ENCODE measurements around the gene CHRNA9.

The CHRNA9 gene

DNA sequence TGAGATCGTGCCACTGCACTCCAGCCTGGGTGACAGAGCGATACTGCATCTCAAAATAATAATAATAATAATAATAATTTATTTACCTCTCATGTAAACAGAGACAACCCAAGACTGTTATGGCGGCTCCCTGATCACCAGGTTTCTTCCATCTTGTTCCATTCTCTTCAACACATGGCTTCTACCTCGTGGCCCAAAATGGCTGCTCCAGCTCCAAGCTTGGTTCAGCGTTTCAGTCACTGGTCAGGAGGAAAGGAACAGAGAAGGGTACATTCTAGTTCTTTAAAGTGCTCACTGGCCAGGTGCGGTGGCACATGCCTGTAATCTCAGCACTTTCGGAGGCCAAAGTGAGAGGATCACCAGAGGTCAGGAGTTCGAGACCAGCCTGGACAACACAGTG lies 24.9 kb upstream of the CHRNA9 start:
- DNase-seq, result no peak

DNA sequence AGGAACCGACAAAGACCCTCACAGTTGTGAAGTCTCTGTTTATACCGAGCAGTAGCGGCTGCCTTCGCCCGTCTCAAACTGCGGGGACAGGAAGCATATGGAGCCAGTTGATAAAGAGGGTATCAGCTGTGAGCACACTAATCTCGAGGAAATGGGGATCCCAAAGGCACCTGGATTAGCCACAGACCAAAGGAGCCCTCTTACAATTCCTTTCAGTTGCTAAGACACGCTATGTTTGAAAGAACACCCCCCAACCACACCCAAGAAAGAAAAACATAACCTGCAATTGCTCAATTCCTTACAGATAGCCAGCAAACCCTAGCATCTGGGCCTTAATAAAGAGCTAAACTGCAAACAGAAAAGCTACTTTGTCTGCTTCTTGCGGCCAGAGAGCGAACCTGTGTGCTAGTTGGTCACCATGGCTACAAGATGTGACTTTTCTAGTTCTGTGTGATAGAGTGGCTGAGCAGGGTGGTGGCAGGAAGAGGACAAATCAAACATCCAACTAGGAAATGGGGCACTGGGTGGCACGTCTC lies 23.3 kb upstream of the CHRNA9 start:
- DNase-seq, result no peak

DNA sequence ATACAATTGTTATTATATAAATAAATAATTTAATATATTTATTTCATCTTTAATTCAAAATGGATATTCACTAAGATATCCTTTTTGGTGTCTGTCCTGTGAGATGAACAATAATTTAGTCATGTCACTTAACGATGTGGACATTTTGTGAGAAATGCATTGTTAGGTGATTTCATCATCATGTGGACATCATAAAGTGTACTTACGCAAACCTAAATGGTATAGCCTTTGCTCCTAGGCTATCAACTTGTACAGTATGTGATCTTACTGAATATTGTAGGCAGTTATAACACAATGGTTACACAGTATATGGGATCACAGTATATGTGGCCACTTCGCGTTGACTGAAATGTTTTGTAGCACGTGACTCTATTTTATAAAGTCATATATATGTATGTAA lies 20.2 kb upstream of the CHRNA9 start:
- no peak for DNase-seq

DNA sequence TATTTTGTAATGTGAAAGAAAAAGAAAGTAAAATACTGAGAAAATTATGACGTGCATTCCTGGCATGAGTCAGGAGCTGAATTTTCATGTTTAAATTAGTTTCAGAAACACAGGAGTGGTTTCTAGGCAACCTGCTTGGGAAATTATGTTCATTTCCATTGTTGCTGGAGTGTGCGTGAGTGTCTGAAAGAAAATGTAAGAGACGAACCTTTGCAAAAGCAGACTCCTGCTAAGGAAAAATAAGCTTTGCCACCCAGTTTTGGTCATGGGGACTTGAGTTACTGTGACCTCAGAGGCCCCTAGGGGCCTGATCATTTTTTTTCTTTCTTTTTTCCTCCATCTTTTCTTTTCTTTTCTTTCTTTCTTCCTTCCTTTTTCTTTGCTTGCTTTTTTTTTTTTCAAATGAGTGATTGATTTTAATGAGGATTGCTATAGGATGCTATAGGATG lies 18.8 kb upstream of the CHRNA9 start:
- no peak for DNase-seq

DNA sequence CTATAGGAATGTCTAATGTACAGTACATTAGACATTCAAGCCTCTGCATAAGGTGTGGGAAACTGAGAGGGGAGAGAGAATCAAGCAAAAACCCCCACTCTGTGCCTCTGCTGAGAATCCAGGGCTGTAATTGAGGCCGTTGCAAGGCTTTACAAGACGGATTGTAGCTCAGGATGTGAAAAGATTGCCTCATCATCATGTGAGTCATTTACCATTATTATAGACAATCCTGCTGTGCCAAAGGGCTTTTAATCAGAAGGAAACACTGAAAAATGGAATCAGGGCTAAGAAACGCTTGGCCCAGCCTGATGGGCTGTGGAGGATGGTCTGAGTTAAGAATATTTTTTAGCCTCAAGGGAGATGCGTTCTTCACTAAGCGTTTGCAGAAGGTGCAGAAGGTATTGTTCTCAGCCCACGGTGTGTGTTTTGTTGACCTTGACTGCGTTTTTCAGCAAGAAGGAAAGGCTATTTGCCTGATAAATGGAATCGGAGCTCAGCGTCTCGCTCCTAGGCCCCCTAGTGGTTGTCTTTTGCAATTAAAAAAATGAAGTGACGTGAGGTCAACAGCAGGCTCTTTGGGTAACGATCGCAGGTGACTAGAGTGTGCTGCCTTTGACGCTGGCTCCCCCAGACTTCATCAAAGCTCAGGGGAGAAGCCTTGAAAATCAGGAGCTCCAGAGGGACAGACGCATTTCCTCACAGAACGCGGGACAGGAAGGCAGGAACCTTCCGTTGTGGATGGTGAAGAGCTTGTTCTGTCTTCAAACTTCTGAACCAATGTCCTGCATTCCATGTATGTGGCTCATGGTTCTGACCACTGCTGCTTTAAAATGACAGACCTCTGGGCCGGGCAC lies 18.1 kb upstream of the CHRNA9 start:
- DNase-seq, result no peak

DNA sequence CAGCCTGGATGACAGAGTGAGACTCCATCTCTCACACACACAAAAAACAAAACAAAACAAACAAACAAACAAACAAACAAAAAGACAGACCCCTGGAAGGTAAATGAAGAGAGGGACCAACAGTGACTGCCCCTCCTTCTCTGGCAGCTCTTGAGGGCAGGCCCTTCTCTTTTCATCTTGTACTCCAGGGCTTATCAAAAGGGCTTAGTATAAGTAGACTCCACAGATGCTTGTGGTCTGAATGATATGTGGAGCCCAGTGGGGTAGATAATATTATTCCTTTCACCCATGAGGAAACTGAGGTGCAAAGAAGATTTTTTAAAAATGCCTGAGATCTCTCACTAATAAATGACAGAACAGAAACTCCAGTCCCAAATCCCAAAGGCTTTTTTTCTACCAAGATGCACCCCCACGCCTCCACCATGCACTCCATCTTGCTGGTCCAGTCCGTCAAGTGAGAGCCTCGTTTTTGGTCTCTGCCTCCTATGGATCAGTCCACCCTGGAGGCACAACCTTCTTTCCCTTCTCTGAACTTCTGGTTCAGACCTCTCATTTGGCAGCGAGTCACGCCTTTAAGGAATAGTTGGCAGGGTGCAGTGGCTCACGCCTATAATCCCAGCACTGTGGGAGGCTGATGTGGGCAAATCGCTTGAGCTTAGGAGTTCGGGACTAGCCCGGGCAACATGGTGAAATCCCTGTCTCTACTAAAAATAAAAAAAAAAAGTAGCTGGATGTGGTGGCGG lies 17.0 kb upstream of the CHRNA9 start:
- no peak for DNase-seq

DNA sequence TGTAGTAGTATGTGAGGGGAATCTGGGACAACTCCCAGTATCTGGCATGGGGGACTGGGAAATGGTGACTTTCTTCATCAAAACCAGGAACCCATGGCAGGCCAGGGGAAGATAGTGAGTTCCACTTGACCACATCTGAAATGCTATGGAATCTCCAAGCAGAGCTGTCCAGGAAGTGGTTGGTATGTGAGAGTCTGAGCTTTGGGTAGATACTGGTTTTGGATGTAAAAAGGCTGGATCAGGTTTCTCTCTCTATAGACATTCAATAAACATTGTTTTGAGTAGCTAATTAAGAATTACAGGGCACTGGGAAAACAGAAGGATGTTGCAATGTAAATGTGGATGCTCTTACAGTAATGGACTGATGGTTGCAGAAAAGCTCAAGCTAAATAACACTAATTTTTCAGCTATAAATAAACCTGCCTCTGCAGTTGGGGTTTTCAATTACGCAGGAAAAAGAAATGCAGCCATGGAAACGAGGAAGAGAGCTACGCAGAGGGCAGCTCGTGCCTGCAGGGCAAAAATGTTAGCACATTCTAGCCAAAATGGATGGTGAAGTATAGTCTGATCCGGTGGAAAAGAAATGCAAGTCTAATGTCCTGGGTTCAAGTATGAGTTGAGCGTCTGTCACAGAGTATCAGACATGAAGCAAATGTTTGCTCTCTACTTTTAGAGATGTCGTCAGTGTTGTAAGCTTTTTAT lies 13.4 kb upstream of the CHRNA9 start:
- DNase-seq, result no peak

DNA sequence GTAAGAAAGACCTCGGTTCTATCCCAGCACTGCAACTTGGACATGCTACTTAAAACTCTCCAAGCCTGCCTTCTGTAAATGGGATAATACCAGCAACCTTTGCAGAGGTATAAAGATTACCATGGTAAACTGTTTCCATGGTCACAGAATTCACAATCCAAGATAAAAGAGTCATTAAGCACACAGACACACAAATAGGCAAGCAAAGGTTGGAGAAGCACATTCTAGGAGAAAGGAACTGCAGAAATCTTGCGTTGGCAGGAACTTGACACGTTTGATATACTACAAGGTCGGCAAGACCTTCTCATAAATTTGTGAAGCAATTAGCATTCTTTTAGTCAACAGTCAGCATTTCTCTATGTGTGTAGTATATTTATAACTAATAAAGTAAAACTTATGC lies 12.3 kb upstream of the CHRNA9 start:
- DNase-seq, result no peak

DNA sequence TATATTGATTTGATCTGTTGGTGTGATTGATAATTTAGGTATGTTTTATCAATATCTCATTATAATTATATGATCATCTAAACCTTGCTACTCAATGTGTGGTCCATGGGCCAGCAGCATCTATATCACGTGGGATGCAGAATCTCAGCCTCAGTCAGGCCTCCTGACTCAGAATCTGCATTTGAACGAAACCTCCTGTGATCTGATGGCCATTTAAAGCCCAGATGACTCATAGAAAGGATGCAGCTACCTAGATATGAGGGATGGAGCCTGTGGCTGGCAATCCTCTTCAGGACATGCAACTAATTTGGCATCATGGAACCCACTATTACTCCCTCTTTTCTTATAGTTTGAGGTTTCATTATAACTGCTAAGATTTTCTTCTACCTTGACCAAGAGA lies 11.3 kb upstream of the CHRNA9 start:
- no peak for DNase-seq

DNA sequence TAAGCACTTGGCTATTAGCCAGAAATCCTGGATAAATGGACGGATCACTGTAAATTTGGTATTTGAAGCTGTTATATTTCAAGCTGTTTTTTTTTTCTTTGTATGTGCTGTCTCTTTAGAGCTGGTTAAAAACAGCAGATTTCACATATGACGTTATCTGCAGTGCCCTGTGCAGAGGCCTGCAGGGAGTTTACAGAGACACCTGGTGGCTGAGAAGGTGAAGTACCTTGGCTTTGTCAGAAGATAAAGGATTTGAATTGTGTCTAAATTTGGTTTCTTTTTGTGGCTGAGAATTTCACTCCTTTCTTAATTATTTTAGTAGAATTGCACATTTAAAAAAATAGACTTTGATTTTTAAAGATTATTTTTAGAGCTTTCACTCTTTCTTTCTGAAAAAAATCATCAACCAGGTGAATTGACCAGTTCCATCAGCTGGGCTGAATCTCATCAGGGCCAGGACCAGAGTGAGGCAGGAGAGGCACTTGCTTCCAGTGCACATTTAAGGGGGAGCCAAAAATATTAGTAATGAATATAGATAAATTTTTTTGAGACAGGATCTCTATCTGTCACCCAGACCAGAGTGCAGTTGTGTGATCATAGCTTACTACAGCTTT lies 9.6 kb upstream of the CHRNA9 start:
- peak; percentile 70 for DNase-seq

DNA sequence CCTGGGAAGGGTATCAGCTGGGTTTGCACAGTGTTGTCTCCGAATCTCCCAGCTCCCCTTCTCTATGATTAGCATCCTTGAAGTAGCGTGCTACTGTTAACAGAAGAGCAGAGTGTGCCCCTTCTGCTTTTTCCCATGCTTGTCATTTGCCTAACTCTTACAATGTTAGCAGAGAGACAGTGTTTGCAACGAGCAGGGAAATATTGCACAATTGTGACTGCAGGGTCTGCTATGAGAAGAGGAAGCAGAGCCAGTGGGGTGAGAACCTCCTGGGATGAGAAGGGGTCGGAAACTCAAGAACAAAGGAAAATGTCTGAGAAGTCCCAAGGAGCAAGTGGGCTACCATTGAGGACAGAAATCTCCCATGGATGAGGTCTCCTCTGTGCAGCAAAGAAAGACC lies 7.8 kb upstream of the CHRNA9 start:
- peak; percentile 95 for DNase-seq

DNA sequence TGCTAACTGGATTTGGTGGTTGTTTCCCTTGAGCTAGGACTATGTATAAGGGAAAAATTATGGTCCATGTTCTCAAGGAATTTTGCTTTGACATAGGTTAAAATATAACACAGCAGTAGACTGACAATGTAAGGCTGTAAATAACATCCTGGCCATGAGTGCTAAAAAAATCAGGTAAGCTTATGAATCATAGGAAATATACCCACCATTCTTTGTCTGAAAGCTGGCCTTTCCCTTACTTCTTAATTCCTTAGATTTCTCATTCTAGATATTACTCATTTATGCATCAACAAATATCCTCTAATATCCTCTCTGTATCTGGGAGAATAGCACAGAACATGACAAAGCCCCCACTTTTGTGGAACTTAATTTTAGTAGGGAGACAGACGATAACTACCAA lies 6.8 kb upstream of the CHRNA9 start:
- no peak for DNase-seq

DNA sequence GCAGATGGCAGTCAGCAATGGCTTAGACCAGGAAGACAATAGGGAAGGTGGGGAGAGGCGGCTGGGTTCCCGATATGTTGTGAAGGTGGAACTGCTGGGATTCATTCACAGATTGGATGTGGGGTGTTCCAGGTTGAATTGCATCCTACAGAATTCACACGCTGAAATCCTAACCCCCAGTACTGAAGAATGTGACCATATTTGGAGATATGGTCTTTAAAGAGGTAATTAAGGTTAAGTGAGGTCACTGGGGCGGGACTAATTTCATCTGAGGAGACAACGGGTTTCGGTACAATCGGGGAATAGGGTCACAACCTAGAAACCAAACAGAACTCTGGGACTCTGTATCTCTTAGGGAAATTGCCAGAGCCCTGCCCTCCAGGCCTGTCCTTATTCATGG lies 5.3 kb upstream of the CHRNA9 start:
- DNase-seq, result no peak

DNA sequence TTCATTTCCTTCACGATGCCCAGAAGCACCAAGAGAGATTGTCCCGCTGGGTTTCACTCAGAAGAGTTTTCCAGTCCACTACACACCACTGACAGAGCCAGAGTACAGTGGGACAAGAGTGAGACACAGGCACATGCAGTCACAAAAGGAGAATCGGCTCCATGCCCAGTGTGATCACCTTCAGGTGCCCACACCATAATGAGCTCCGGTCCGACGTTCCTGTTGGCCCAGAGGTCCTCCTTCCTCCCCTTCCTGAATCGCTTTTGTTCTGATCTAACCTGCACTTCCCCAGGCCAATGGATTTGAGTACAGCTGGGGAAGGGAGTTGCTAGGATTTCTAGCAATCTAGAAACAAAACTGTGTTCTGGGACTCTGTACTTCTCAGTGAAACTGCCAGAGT lies 4.6 kb upstream of the CHRNA9 start:
- no peak for DNase-seq

DNA sequence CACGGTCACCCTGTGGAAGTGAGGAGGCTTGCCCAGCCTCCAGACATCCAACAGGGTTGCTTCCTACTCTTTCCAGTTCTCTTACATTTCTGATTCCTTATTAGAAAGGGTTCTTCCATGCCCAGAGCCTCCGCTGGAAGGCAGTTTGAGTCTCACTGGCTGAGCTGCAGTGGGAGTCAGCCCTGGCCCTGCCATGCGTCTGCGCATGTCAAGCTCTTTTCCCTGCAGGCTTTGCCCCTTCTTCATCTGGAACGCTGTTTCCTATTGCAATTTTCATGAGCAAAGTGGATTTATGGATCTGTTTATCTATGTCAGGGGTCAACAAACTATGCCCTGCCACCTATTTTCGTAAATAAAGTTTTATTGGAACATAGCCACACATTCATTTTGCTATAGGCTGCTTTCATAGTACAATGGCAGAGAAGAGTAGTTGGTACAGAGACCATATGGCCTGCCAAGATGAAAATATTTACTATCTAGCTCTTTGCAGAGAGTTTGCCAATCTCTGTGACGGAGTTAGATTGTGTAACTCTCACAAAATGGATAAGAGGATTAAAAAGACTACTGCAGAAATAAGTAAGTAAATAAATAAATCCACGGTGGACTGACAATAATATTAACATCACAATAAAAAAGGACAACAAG lies 3.9 kb upstream of the CHRNA9 start:
- DNase-seq, result no peak

DNA sequence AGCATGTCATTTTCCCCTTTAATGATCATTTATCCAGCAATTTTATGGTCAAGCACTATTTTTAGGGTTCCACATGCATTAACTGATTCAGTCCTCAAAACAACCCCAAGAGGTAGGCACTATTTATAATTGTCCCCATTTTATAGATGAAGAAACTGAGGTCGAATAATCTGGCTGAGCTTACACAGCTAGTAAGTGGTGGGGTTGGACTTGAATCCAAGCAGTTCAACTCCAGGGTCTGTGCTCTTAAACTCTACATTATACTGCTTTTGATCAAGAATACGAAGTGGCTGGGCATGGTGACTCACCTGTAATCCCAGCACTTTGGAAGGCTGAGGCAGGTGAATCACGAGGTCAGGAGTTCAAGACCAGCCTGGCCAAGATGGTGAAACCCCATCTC lies 3.2 kb upstream of the CHRNA9 start:
- DNase-seq, result no peak

DNA sequence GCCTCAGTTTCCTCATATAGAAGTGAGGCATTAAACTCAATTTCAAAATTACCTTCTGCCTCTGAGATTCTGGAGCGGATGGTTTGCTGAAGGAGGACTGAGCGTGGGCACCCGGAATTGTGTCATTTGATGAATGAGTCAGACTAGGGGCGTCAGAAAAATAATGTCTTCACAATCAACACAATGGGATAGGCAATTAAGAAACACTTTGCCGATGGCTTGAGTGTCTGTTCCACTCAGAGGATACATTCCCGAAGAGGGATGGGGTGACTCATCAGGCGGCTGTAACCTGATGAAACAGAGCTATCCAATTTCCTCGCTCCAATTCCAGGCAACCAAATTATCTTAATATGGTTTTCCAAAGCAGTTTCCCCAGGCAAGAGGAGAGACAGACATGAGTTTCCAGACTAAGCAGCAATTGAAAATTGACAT lies 1.2 kb upstream of the CHRNA9 start:
- DNase-seq, result no peak

DNA sequence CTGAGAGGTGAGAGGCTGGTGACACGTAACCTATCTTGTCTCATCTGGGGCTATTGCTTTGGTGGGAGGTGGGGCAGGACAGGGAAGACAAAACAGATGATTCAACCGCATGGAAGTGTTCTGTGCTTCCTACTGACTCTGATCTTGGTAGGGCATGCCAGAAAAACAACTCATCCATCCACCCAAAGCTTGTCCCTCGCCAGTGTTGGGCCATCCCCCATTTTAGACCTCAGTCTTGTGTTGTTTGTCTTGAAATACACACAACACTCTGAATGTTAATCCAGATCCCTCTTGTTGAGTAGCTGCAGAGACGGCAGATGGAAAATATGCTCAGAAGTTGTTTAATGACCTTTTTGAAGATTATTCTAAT lies 377 bp downstream of the CHRNA9 start:
- DNase-seq, result no peak

DNA sequence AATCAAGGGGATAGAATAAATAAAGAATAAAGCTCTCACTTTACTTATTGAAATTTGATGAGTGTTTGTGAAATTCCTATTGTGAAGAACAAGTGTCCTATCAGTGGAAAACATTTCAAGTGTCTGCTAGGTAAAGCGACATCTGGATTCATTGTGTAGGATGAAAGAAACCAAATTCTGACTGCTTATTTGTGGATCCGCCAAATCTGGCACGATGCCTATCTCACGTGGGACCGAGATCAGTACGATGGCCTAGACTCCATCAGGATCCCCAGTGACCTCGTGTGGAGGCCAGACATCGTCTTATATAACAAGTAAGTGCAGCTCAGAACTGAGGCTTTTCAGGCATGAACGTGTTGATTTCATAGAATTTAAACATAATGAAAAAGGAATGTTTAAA lies 1.9 kb downstream of the CHRNA9 start:
- DNase-seq, result no peak

DNA sequence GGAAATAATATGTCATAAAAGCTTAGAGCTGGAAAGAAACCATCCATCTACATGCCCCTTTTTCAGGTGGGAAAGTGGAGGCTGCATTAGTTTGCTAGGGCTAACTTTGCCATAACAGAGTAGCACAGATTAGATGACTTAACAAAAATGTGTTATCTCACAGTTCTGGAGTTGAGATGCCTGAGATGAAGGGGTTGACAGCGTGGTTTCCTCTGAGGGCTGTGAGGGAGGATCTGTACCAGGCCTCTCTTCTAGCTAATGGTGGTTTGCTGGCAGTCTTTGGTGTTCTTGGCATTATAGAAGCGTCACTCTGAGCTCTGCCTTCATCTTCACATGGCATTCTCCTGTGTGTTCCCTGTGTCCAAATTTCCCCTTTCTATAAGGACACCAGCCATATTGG lies 2.4 kb downstream of the CHRNA9 start:
- DNase-seq, result no peak

DNA sequence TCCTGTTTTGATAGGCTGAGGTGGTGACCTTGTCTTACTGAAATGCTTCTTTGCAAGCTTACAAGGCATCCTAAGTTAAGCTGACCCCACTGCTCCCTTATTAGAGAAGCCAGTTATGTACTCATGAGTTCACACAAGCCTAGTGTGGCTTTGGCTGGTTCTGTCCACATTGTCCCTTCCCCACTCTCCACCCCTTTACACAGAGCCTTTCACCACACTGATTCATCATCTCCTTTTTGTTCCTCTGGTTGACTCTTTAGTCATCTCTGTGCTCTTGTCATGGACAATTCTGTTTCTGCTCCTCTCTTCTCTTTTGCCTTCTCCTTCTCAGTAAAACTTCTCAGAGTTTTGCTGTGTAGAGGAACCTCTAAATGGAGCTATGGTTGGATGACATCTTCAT lies 4.9 kb downstream of the CHRNA9 start:
- peak; percentile 77 for DNase-seq

DNA sequence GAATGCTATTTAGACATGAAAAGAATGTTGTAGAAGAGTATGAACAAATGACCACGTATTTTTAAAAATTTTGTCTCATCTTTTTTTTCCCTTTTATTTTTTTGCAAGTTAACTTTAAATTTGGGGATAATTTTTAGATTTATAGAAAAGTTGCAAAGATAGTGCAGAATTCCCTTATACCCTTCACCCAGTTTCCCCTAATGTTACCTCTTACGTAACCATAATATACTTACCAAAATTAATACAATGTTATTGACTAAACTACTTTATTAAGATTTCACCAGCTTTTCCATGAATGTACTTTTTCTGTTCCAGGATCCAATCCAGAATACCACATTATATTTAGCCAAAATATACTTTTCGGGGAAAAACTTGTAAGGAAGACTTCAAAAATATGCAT lies 12.3 kb downstream of the CHRNA9 start:
- no peak for DNase-seq

DNA sequence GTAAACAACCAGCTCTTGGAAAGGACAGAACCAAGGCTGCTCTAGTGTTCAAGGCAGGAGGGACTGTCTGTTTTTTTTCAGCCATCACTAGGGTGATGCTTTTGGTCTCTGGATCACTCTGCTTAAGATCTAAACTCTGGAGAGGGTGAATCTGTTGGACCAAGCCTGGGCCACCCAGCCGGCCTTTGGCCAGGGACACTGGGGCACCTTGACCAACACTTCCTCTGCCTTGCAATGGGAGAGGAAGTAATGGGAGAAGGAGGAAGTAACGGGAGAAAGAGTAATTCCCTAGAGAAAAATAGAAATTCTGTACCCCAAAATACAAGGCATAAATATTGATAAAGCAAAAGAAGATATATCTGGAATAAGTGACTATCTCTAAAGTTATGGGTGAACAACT lies 12.9 kb downstream of the CHRNA9 start:
- no peak for DNase-seq
